ENCODE data around the gene LRBA. TPM values are rescaled to one million over a fixed set of nuclear protein-coding genes. Genes with fewer than 3 reads are reported as not detected.

Gene LRBA
- total and polyA plus RNA-seq, 2 donors (not counting 3 experiments of a cell fraction or from before 2014, with no cell fraction given), result 18.0 to 35.1 TPM

- ChIA-PET CTCF (interaction anchor here (1.1 to 2.8 kb wide), 4 partner anchors 12 to 44 kb away, joined by 3 to 10 read pairs (median 4); no protein-coding TSS in a partner anchor), POLR2A (no interaction called here)
- no peaks in the 10 kb centered on the region for H3K9me3 ChIP-seq (replicated peaks; ENCODE audit: control insufficient read depth, insufficient read depth, low read length)
- no peak overlapping the region for H2AFZ ChIP-seq (ENCODE audit: low read depth, low read length)
- no peak overlapping the region for H3K4me3 ChIP-seq (replicated peaks in 1 of 3; ENCODE audit: insufficient read depth in 1 of 3, low read depth in 1 of 3, low read length in 3 of 3)
- no peak overlapping the region for H3K27ac ChIP-seq (ENCODE audit: insufficient read depth, low read depth, low read length)
- no peak for DNase-seq (ENCODE audit: low read depth, low spot score)
- H4K20me1 ChIP-seq (replicated peaks; ENCODE audit: control insufficient read depth, extremely low read depth, insufficient read depth, low read length), result no peaks in the 10 kb centered on the region
- TF ChIP-seq FOS (IDR thresholded peaks at IDR 0.05; ENCODE audit: borderline replicate concordance, insufficient read depth, low read length), result no peak
- TF ChIP-seq CTCF (IDR thresholded peaks at IDR 0.05; ENCODE audit: extremely low read depth in 1 of 2, insufficient read depth in 1 of 2, low read depth in 1 of 2, low read length in 2 of 2), result no peak
- BruUV-seq (replicated peaks), result no TSS peak
- peaks cover 7% of the 10 kb centered on the region for H3K4me1 ChIP-seq (ENCODE audit: control insufficient read depth, extremely low read depth, insufficient read depth, low read length)
- no peak overlapping the region for H3K9ac ChIP-seq (replicated peaks; ENCODE audit: extremely low read depth, insufficient read depth, low read length)
- no peaks in the 10 kb centered on the region for H3K36me3 ChIP-seq (ENCODE audit: control insufficient read depth in 2 of 2, extremely low read depth in 1 of 2, insufficient read depth in 2 of 2, low read length in 2 of 2)
- no peaks in the 10 kb centered on the region for H3K9me1 ChIP-seq (replicated peaks; ENCODE audit: control insufficient read depth, extremely low read depth, insufficient read depth, low read length)
- no peak for FAIRE-seq
- H3K79me2 ChIP-seq (ENCODE audit: control insufficient read depth, insufficient read depth, low read length), result peaks cover 15% of the 10 kb centered on the region
- H3K27me3 ChIP-seq (ENCODE audit: control insufficient read depth in 2 of 2, insufficient read depth in 2 of 2, low read length in 2 of 2), result no peaks in the 10 kb centered on the region
- dilution Hi-C loops (cut with MboI; ENCODE audit: extremely low pct_ligation_motif_present, low sequenced_read_pairs) (no loop called here), intact Hi-C loops (cut with micrococcal nuclease) (no loop called here)
- no peak overlapping the region for H3K4me2 ChIP-seq (ENCODE audit: insufficient read depth, low read length)
These were observed 40.8 kb downstream of the LRBA start for GRCh38 chr4:150974252-150974640.

- no peaks in the 10 kb centered on the region for H3K27me3 ChIP-seq (ENCODE audit: control insufficient read depth in 2 of 2, insufficient read depth in 2 of 2, low read length in 2 of 2)
- ChIA-PET CTCF (interaction anchor here (1.1 to 2.8 kb wide), 2 partner anchors 13 to 30 kb away, joined by 3 to 10 read pairs; no protein-coding TSS in a partner anchor), POLR2A (no interaction called here)
- FAIRE-seq, result peak; percentile 21
- no peak overlapping the region for H3K4me2 ChIP-seq (ENCODE audit: insufficient read depth, low read length)
- dilution Hi-C loops (cut with MboI; ENCODE audit: extremely low pct_ligation_motif_present, low sequenced_read_pairs) (no loop called here), intact Hi-C loops (cut with micrococcal nuclease) (no loop called here)
- no peak for DNase-seq (ENCODE audit: low read depth, low spot score)
- no peak for TF ChIP-seq MAX (IDR thresholded peaks at IDR 0.05; ENCODE audit: insufficient read depth, insufficient read length)
- no peak for TF ChIP-seq MYC (IDR thresholded peaks at IDR 0.05; ENCODE audit: low read depth, low read length)
- no peak for TF ChIP-seq POLR2AphosphoS5 (IDR thresholded peaks at IDR 0.05; ENCODE audit: insufficient read depth, low read depth, low read length)
- TF ChIP-seq FOS (IDR thresholded peaks at IDR 0.05; ENCODE audit: borderline replicate concordance, insufficient read depth, low read length), result no peak
- no peak for TF ChIP-seq EZH2 (IDR thresholded peaks at IDR 0.05; ENCODE audit: borderline replicate concordance, low read depth, low read length, severe bottlenecking)
- no peak for TF ChIP-seq GATA2 (IDR thresholded peaks at IDR 0.05; ENCODE audit: insufficient read depth, insufficient read length, low read depth, low read length)
- TF ChIP-seq POLR2A (IDR thresholded peaks at IDR 0.05; ENCODE audit: low read depth, low read length), result no peak
- TF ChIP-seq CTCF (IDR thresholded peaks at IDR 0.05; ENCODE audit: extremely low read depth in 1 of 2, insufficient read depth in 1 of 2, low read depth in 1 of 2, low read length in 2 of 2), result no peak
- TF ChIP-seq JUN (IDR thresholded peaks at IDR 0.05; ENCODE audit: borderline replicate concordance, insufficient read depth, insufficient read length, low read depth), result no peak
- BruUV-seq (replicated peaks), result no TSS peak
- no peaks in the 10 kb centered on the region for H3K9me3 ChIP-seq (replicated peaks; ENCODE audit: control insufficient read depth, insufficient read depth, low read length)
- H3K9ac ChIP-seq (replicated peaks; ENCODE audit: extremely low read depth, insufficient read depth, low read length), result no peak overlapping the region
- no peaks in the 10 kb centered on the region for H4K20me1 ChIP-seq (replicated peaks; ENCODE audit: control insufficient read depth, extremely low read depth, insufficient read depth, low read length)
- no peak overlapping the region for H3K27ac ChIP-seq (ENCODE audit: insufficient read depth, low read depth, low read length)
- H3K36me3 ChIP-seq (ENCODE audit: control insufficient read depth in 2 of 2, extremely low read depth in 1 of 2, insufficient read depth in 2 of 2, low read length in 2 of 2), result no peaks in the 10 kb centered on the region
- H3K9me1 ChIP-seq (replicated peaks; ENCODE audit: control insufficient read depth, extremely low read depth, insufficient read depth, low read length), result no peaks in the 10 kb centered on the region
- H3K79me2 ChIP-seq (ENCODE audit: control insufficient read depth, insufficient read depth, low read length), result peaks cover 15% of the 10 kb centered on the region
- H3K4me3 ChIP-seq (replicated peaks in 1 of 3; ENCODE audit: insufficient read depth in 1 of 3, low read depth in 1 of 3, low read length in 3 of 3), result no peak overlapping the region
- no peak overlapping the region for H2AFZ ChIP-seq (ENCODE audit: low read depth, low read length)
- peaks cover 7% of the 10 kb centered on the region for H3K4me1 ChIP-seq (ENCODE audit: control insufficient read depth, extremely low read depth, insufficient read depth, low read length)
These were observed 41.3 kb downstream of the LRBA start for GRCh38 chr4:150973626-150974251.
